Mammary epithelial cell (primary cell): Measurements from ENCODE around the gene LACTB.

Experiments used
- EZH2 ChIP-seq: IDR thresholded peaks from 2 replicates; pipeline ENCODE4 v1.6.1; 2012; ENCODE audit warnings: low read length, inconsistent platforms, borderline replicate concordance
- TF ChIP-seq, protein P1 (sequence below), 2 donors: IDR thresholded peaks in 1 of 2; conservative IDR thresholded peaks in 1 of 2; 2 replicates each; pipeline ENCODE4 v1.5.1; 2011 to 2012; ENCODE audit warnings: inconsistent platforms in 2 of 2, low read length in 2 of 2, mild to moderate bottlenecking in 2 of 2, control low read depth in 1 of 2, low read depth in 1 of 2; ENCODE audit not compliant: insufficient read depth in 1 of 2; ENCODE audit errors: extremely low read depth in 1 of 2

DNA sequence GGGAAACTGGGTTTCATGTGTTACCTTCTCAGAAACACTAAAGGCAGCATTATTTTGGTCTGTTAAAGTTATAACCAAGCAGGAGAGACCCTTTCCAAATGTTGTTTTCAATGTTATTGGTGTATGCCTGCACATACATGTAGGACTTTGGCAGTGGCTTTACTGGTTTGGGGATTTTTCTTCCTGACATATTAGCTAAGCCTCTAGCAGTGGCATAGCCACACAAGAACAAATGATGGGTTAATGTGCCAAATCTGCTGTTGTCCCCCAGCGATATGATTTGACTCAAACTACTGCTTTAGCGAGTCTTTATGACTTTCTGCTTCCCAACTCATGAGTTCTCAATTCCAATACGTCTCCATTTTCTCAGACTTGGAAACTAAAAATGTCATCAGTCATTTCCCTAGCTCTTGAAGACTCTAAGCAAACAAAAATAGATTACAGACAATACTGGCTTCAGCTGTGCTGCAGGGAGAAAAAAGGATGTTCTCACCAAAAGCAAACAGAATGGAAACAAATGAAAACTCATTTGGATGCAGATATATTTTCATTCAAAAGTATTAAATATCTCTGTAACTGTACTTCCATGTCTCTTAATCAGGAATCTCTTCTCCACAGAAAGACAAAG, 49.5 kb upstream of the LACTB start:
- TF ChIP-seq, protein P1, sequence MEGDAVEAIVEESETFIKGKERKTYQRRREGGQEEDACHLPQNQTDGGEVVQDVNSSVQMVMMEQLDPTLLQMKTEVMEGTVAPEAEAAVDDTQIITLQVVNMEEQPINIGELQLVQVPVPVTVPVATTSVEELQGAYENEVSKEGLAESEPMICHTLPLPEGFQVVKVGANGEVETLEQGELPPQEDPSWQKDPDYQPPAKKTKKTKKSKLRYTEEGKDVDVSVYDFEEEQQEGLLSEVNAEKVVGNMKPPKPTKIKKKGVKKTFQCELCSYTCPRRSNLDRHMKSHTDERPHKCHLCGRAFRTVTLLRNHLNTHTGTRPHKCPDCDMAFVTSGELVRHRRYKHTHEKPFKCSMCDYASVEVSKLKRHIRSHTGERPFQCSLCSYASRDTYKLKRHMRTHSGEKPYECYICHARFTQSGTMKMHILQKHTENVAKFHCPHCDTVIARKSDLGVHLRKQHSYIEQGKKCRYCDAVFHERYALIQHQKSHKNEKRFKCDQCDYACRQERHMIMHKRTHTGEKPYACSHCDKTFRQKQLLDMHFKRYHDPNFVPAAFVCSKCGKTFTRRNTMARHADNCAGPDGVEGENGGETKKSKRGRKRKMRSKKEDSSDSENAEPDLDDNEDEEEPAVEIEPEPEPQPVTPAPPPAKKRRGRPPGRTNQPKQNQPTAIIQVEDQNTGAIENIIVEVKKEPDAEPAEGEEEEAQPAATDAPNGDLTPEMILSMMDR (conservative IDR thresholded peaks at IDR 0.05 in 1 of 2, IDR thresholded peaks at IDR 0.05 in 1 of 2; ENCODE audit: extremely low read depth in 1 of 2, insufficient read depth in 1 of 2, low read depth in 1 of 2, low read length in 2 of 2), result no peak
- no peak for TF ChIP-seq EZH2
